ENCODE measurements around the gene STRN3.

GRCh38 chr14:31060253-31060875 lies 34.2 kb upstream of the STRN3 start:
- TF ChIP-seq, protein P1, sequence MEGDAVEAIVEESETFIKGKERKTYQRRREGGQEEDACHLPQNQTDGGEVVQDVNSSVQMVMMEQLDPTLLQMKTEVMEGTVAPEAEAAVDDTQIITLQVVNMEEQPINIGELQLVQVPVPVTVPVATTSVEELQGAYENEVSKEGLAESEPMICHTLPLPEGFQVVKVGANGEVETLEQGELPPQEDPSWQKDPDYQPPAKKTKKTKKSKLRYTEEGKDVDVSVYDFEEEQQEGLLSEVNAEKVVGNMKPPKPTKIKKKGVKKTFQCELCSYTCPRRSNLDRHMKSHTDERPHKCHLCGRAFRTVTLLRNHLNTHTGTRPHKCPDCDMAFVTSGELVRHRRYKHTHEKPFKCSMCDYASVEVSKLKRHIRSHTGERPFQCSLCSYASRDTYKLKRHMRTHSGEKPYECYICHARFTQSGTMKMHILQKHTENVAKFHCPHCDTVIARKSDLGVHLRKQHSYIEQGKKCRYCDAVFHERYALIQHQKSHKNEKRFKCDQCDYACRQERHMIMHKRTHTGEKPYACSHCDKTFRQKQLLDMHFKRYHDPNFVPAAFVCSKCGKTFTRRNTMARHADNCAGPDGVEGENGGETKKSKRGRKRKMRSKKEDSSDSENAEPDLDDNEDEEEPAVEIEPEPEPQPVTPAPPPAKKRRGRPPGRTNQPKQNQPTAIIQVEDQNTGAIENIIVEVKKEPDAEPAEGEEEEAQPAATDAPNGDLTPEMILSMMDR (IDR thresholded peaks at IDR 0.05) = no peak
- TF ChIP-seq POLR2A (IDR thresholded peaks at IDR 0.05) = no peak
